GM21737 (cell line): Measurements from ENCODE around the gene MS4A13.
"Not testable (repeated sequence)": the region's sequence is repeated elsewhere in the genome, so short reads cannot be mapped to it uniquely, and the experiment has no call there.

Experiments
- ATAC-seq: cut with Tn5 transposase; IDR thresholded peaks from one replicate; pipeline ENCODE4 v1.9.1; 2021; ENCODE audit warnings: mild to moderate bottlenecking, moderate library complexity; ENCODE audit not compliant: unreplicated experiment

The MS4A13 gene

GRCh38 chr11:60530454-60531100 is 15.4 kb downstream of the MS4A13 start:
- no peak for ATAC-seq

GRCh38 chr11:60532383-60532782 is 17.2 kb downstream of the MS4A13 start:
- ATAC-seq = not testable (repeated sequence)

GRCh38 chr11:60538627-60539026 is 23.4 kb downstream of the MS4A13 start:
- not testable (repeated sequence) for ATAC-seq

- no peak for ATAC-seq
Observed at GRCh38 chr11:60544077-60544476, 28.9 kb downstream of the MS4A13 start.

- ATAC-seq = no peak
Observed at GRCh38 chr11:60561254-60561653, 46.1 kb downstream of the MS4A13 start.

GRCh38 chr11:60563553-60564235 is 48.5 kb downstream of the MS4A13 start:
- no peak for ATAC-seq

- no peak for ATAC-seq
Observed at GRCh38 chr11:60566776-60567175, 51.6 kb downstream of the MS4A13 start.

- no peak for ATAC-seq
Observed at GRCh38 chr11:60570970-60571369, 55.8 kb downstream of the MS4A13 start.

GRCh38 chr11:60589611-60590010 is 74.4 kb downstream of the MS4A13 start:
- ATAC-seq = no peak
